ENCODE data around the gene RAPGEF5.

RAPGEF5 gene

GRCh38 chr7:22210355-22210754 lies 146.6 kb downstream of the RAPGEF5 start:
- DNase-seq = no peak

GRCh38 chr7:22208799-22209198 lies 148.2 kb downstream of the RAPGEF5 start:
- DNase-seq = no peak

DNA sequence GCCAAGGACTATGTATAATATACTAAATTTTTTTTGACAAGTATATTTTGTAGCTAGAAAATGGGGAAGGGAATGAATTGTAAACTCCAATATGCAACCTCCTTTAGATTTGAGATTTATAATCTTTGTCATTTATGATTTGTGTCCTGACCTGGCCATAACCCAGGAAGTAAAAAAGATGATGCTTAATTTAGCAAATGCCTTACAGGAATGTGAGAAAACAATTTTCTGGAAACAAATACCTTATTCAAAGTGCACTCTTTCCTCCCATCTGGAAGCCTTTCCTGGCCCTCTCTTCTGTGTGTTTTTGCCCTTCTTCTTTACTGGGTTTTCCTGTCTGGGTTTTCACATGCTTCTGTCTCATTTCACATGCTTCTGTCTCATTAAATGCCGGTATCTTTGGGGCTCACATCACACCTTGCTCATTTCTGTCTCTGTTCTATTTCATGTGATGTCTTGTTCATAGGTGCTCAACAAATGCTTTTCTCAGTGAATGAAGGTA lies 149.2 kb downstream of the RAPGEF5 start:
- no peak for DNase-seq

- DNase-seq = no peak
Measured at GRCh38 chr7:22205631-22206030, 151.3 kb downstream of the RAPGEF5 start.

- DNase-seq = no peak
Measured at GRCh38 chr7:22204312-22204711, 152.6 kb downstream of the RAPGEF5 start.

- DNase-seq = no peak
Measured at GRCh38 chr7:22202141-22202540, 154.8 kb downstream of the RAPGEF5 start.

DNA sequence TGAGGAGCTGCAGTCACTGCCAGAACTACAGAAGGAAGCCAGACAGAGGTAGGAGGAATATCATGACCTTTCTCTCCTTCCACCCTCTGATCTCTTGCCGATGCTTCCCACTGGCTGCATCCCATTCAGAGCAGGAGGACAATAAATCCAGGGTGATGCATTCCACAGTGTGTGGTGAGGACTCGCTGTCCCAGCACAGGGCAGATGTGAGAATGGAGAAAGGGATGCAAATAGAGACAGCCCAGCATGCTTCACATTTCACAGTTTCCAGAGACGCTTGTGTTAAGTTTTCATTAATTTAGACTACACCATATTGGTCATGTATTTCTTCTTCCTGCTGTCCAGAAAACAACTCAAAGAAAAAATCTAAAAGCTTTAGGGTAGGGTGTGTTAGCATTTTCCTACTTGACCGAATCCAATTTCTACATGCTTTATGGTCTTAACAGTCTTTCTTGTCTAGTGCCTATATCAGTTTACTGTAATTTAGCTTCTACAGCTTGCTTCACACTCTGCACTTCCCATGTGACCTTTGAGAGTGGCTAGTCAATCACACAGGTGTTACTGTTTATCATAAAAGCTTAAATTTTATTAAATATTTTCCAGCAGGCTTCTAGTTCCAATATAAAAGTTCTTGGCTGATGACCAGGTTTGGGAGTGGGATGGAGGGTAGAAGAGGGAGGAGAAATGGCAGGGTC lies 155.6 kb downstream of the RAPGEF5 start:
- no peak for DNase-seq

DNA sequence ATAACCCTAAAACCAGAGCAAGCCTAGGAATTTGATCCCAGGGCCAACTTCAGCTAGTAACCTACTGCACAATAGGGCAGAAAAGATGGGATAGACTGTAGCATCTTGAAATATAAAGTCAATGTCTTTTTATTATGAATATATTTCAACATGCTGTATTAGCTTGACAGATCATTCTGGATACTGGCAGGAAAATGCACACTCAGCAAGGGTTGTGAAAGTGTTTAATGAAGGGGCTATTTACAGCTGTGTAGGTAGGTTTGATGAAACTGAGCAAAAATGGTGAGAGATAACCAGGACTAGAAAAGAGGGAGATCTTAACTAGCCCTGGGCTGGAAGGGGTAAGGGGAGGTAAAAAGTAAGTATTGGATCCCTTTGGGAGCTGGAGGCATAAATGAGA lies 156.2 kb downstream of the RAPGEF5 start:
- no peak for DNase-seq

- no peak for DNase-seq
Measured at GRCh38 chr7:22200238-22200637, 156.7 kb downstream of the RAPGEF5 start.

GRCh38 chr7:22197376-22197775 lies 159.6 kb downstream of the RAPGEF5 start:
- DNase-seq = no peak

GRCh38 chr7:22196429-22196828 lies 160.5 kb downstream of the RAPGEF5 start:
- no peak for DNase-seq

DNA sequence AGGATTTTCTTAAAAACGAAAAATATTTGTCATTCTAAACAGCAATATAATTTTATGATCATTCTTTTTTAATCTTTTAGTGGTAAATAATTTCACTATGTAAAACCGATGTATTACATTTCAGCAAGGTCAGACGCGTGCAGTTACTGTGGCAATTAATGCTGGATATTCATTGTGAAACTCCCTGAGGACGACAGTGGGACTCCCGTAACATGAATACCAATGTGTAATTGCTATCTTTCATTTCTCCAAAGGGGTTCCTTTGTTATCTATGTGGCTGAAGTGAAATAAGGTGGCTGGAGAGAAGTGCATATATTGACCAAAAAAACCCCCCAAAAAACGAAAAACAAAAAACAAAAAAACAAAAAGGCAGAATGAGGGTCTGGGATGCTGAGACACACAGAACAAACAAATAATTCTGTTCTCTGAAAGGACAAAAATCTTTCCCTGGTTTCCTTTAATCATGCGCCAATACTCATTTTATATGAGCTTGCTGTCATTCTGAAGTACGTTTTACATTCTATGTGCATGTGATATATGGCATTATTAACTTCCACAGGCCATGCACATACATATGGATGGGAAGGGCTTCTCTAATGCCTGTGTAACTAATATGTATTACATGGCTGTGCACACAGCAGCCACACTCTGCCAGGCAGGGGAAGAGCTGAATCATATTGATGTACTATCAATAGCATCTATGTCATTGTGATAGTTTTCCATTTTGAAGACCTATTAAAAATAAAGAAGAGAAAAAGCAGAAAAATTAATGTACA lies 161.4 kb downstream of the RAPGEF5 start:
- no peak for DNase-seq

DNA sequence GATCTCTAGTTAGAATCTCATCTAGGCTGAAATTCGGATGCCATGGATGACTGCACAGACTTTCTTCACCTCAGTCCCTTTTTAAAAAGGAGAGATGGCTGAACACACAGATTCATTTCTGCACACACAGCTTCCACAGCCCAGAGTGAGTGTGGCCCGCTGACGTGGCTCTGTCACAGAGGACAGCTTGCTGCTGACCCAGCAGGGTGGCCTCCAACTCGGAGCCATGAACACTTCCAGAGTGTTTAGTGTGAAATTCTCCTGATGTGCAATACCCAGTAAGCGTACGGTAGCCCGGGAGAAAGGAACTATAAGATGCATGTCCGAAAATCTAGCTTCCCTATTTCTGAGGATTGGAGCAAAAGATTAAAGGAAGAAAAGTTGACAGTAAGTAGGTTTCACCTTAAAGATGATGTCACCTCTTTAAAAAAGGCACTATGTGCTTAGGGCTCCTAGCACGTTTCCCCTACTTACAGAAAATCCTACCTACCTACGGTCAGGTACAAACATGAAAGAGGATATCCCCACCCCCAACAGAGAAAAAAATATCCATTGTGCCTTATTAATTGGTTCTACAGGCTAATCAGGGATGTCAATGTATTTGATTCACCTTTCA lies 162.2 kb downstream of the RAPGEF5 start:
- DNase-seq = no peak

GRCh38 chr7:22193450-22193983 lies 163.4 kb downstream of the RAPGEF5 start:
- DNase-seq = peak; percentile 77

GRCh38 chr7:22192801-22193200 lies 164.2 kb downstream of the RAPGEF5 start:
- peak; percentile 11 for DNase-seq

- DNase-seq = no peak
Measured at GRCh38 chr7:22190736-22191135, 166.2 kb downstream of the RAPGEF5 start.

DNA sequence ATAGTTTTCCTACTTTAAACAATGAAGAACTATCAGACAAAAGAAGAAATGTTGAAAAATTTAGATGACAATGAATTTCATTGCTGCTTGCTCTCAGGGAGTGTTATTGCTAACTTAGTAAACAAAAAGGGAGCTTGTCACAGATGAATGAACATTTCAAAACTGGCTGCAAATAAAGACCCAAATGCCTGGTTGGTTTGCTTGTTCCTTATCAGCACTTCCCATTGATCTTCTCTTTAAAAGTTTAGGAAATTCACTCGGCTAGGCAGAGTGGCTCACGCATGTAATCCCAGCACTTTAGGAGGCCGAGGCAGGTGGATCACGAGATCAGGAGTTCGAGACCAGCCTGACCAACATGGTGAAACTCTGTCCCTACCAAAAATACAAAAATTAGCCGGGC lies 167.2 kb downstream of the RAPGEF5 start:
- no peak for DNase-seq

DNA sequence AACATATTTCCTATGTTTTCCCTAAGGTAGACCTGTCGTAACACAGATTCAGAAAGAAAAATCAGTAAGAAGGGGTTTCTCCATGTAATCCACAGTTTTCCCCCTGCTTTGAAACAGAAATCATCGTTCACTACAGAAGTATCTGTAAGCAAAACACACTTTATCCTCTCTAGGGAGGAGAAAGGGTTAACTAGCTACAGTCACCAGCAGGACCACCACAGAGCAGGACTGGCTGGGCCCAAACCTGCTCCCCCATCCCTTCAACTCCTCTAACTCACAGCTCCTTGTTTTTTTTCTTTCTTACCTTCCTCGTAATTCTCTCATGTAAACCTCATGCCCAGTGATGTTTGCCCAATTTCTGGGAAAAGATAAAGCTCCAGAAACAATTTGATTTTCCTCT lies 167.7 kb downstream of the RAPGEF5 start:
- DNase-seq = no peak

- DNase-seq = no peak
Measured at GRCh38 chr7:22187691-22188348, 169.1 kb downstream of the RAPGEF5 start.

DNA sequence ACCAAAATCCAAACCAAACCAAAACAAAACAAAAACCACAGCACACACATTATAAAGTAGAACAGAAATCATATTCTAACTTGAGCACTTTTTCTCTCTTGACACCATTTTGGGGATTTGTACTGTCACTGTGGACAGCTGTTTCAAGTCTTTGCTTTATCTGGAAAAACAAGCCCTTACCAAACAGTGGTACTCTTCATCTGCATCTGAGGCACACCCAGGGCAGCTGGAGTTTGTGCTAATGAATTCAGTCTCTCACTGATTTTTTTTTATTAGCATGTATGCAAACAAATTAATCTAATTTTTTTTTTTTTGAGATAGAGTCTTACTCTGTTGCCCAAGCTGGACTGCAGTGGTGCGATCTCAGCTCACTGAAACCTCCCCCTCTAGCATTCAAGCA lies 171.4 kb downstream of the RAPGEF5 start:
- no peak for DNase-seq

GRCh38 chr7:22184549-22185199 lies 172.3 kb downstream of the RAPGEF5 start:
- no peak for DNase-seq

GRCh38 chr7:22183522-22184280 lies 173.3 kb downstream of the RAPGEF5 start:
- DNase-seq = no peak
